Psoas muscle (tissue), 8 donors: ENCODE results near the gene KCP. TPM values are rescaled to one million over a fixed set of nuclear protein-coding genes. Genes with fewer than 3 reads are reported as not detected.

ENCODE experiments used
- ATAC-seq, 4 donors: fragments of 200-7000 bp; cut with Tn5 transposase; one replicate each; pipeline ENCODE4 v1.9.1; 2020; ENCODE audit warnings: moderate library complexity in 3 of 4, mild to moderate bottlenecking in 2 of 4
- DNase-seq, 2 donors: peaks; one replicate each; pipeline ENCODE4 v3.0.0-alpha.2; 2020
- H3K27ac ChIP-seq: fragments of 200-600 bp; one replicate; pipeline ENCODE4 v1.8.0; 2022
- H3K27me3 ChIP-seq, 3 donors: fragments of 200-600 bp in 1 of 3; one replicate each; pipeline versions ENCODE4 v1.6.1 to v1.8.0; 2013 to 2022; ENCODE audit warnings: low read length in 2 of 3, mild to moderate bottlenecking in 2 of 3, moderate library complexity in 1 of 3; ENCODE audit not compliant: insufficient read depth in 3 of 3
- H3K36me3 ChIP-seq, 2 donors: fragments of 200-600 bp in 1 of 2; one replicate each; pipeline versions ENCODE4 v1.6.1 to v1.8.0; 2013 to 2022; ENCODE audit warnings: low read depth in 1 of 2, mild to moderate bottlenecking in 1 of 2, moderate library complexity in 1 of 2; ENCODE audit not compliant: insufficient read depth in 1 of 2
- H3K4me1 ChIP-seq: fragments of 200-600 bp; one replicate; pipeline ENCODE4 v1.8.0; 2022
- H3K4me3 ChIP-seq: fragments of 200-600 bp; one replicate; pipeline ENCODE4 v1.8.0; 2022; ENCODE audit warnings: mild to moderate bottlenecking
- H3K9me3 ChIP-seq: fragments of 200-600 bp; one replicate; pipeline ENCODE4 v1.8.0; 2022
- WGBS, 3 donors: extraction: QIAGEN DNeasy Blood & Tissue Kit; methylation state at CpG; one replicate each; pipeline versions ENCODE4 v1.1.6 to v1.1.7; 2013; 5-methylcytosine and 5-hydroxymethylcytosine counted together
- intact Hi-C, 2 donors: fragments of 100-400 bp; cut with DNase I; formaldehyde crosslinking; loops; one replicate each; pipeline versions ENCODE4 v1.11.0 to v1.14.2; 2022
- long read RNA-seq, 2 donors: library from polyadenylated mRNA; unstranded; transcript quantifications; one replicate each; pipeline ENCODE4 v2.0.0, GENCODE V29; 2021
- polyA plus RNA-seq, 3 donors: library from polyadenylated mRNA; stranded (reverse); fragments of 200-250 nt; gene quantifications; one replicate each; pipeline ENCODE4 v1.2.3, GENCODE V29; 2013
- total RNA-seq, 4 donors: library from RNA; stranded (reverse); fragmentation: NEBNext Ultra II Directional in 2 of 4; extraction: Animal tissue kit (Norgen Biotek cat#: 25700) in 2 of 4; gene quantifications; one replicate each; pipeline versions ENCODE4 v1.2.1 to v1.2.4, GENCODE V29; 2021 to 2023
- TF ChIP-seq, protein P1 (sequence below): fragments of 200-600 bp; IDR thresholded peaks from one replicate; pipeline ENCODE4 v1.8.0; 2022; ENCODE audit warnings: antibody characterized with exemption
- donor health status: healthy with polysubstance abuse.
- donor health status: DM: no; HTN: no; CAD: no; lungs with moderate emphysema.
- donor health status: Bipolar disorder and iron deficiency.
- donor health status: healthy.
- donor health status: DM: yes; HTN: yes; CAD: no.
- donor health status: DM: no; HTN: no; CAD: no.
- donor health status: DM: no; HTN: no; CAD: no.
- donor health status: DM: yes; HTN: yes; CAD: no.

Gene KCP
- total RNA-seq (under 1 TPM; 0.08 to 0.34 (median 0.23) TPM), polyA plus RNA-seq (under 1 TPM; 0.03 to 0.16 (median 0.12) TPM)
- long read RNA-seq, donor 1, partial matches to known transcripts: 0 of 8 reads
- long read RNA-seq, donor 1, other reads (novel, unspliced or antisense): 8 of 8 reads
- long read RNA-seq, donor 2, partial matches to known transcripts: 0 of 171 reads
- long read RNA-seq, donor 2, other reads (novel, unspliced or antisense): 171 of 171 reads

DNA sequence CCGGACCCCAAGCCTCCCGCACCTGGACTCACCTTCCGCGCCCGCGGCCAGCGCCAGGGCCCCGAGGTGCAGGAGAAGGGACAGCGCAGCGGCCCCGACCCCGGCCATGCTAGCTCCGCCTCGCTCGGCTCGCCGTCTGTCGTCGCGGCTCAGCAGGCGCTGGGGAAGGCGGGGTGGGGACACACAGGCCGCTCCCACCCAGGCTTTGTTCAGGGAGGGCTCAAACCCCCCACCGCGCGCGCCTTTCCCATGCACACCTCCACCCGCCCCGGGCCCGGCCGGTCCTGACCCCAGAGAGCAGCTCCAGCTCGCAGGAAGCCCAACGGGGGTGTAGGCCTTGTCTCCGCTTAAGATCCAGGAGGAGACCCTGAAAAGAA lies at the start of gene KCP:
KCP (minus strand) TSS at position 141 of the 377 bp plus-strand sequence; CDS start at position 108, 33 bp downstream.
- Histone ChIP-seq H3K27ac (no peak within 1 kb of the TSS), H3K36me3 (no peaks in the 10 kb centered on the region), H3K4me3 (peak within 1 kb of the TSS; percentile 32), H3K27me3 (peaks cover 0 to 72% (median 29%) of the 10 kb centered on the region in 3 donors), H3K4me1 (no peaks in the 10 kb centered on the region), H3K9me3 (no peaks in the 10 kb centered on the region)
- no peak for ATAC-seq
- WGBS, 3 donors: 16 to 22% (median 20%) methylated on average over 20 to 34 of the region's 34 CpGs
- intact Hi-C loops: no loop called here
- TF ChIP-seq, protein P1, sequence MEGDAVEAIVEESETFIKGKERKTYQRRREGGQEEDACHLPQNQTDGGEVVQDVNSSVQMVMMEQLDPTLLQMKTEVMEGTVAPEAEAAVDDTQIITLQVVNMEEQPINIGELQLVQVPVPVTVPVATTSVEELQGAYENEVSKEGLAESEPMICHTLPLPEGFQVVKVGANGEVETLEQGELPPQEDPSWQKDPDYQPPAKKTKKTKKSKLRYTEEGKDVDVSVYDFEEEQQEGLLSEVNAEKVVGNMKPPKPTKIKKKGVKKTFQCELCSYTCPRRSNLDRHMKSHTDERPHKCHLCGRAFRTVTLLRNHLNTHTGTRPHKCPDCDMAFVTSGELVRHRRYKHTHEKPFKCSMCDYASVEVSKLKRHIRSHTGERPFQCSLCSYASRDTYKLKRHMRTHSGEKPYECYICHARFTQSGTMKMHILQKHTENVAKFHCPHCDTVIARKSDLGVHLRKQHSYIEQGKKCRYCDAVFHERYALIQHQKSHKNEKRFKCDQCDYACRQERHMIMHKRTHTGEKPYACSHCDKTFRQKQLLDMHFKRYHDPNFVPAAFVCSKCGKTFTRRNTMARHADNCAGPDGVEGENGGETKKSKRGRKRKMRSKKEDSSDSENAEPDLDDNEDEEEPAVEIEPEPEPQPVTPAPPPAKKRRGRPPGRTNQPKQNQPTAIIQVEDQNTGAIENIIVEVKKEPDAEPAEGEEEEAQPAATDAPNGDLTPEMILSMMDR: no peak
- DNase-seq: no peak

DNA sequence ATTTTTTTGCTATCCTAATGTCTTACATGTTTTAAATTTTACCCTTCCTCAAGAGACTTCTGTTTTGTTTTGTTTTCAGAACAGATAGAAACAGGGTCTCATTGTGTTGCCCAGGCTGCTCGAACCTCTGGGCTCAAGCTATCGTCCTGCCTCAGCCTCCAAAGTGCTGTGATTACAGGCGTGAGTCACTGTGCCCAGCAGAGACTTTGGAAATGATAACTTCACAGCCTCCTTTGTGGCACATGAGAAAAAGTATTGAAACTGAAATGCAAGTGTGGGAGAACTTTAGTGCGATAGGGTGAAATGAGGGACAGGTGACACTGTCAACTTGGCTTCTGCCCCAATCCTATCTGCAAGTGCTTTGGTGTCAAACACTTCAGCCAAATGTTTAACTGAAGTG lies 48.8 kb upstream of the KCP start:
- H3K4me3 ChIP-seq: no peak overlapping the region
- 94 to 96% (median 95%) methylated on average over 4 of the region's 4 CpGs for WGBS, 3 donors
- H3K27ac ChIP-seq: no peak overlapping the region
- H3K27me3 ChIP-seq: no peaks in the 10 kb centered on the region
- intact Hi-C loops: no loop called here
- DNase-seq: no peak
- TF ChIP-seq, protein P1: no peak
- peaks cover 4% of the 10 kb centered on the region for H3K4me1 ChIP-seq
- H3K9me3 ChIP-seq: no peaks in the 10 kb centered on the region
- no peak for ATAC-seq
- peaks cover 4 to 85% of the 10 kb centered on the region in 2 donors for H3K36me3 ChIP-seq

DNA sequence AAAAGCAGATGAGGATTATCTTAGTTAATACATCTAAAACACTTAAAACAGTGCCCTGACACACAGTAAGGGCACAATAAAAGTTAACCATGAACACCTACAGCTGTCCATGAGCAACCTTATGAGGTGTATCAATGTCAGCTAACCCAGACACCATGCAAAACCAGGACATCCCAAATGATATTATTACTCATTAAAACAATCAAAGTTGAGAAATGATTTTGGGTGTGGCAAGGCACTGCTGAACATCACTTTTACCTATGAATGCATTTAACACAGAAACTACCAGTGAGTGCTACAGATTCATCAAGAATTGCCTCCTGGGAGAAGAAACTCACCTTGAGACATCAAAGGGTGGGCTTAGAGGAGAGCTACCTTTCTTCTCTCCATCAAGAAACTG lies 45.5 kb upstream of the KCP start:
- H3K36me3 ChIP-seq: peaks cover 12 to 85% of the 10 kb centered on the region in 2 donors
- TF ChIP-seq, protein P1: no peak
- H3K27me3 ChIP-seq: no peaks in the 10 kb centered on the region
- DNase-seq (no peak), ATAC-seq (no peak)
- intact Hi-C loops: no loop called here
- H3K4me1 ChIP-seq: no peaks in the 10 kb centered on the region
- no peak overlapping the region for H3K4me3 ChIP-seq
- no peaks in the 10 kb centered on the region for H3K9me3 ChIP-seq
- no peak overlapping the region for H3K27ac ChIP-seq

DNA sequence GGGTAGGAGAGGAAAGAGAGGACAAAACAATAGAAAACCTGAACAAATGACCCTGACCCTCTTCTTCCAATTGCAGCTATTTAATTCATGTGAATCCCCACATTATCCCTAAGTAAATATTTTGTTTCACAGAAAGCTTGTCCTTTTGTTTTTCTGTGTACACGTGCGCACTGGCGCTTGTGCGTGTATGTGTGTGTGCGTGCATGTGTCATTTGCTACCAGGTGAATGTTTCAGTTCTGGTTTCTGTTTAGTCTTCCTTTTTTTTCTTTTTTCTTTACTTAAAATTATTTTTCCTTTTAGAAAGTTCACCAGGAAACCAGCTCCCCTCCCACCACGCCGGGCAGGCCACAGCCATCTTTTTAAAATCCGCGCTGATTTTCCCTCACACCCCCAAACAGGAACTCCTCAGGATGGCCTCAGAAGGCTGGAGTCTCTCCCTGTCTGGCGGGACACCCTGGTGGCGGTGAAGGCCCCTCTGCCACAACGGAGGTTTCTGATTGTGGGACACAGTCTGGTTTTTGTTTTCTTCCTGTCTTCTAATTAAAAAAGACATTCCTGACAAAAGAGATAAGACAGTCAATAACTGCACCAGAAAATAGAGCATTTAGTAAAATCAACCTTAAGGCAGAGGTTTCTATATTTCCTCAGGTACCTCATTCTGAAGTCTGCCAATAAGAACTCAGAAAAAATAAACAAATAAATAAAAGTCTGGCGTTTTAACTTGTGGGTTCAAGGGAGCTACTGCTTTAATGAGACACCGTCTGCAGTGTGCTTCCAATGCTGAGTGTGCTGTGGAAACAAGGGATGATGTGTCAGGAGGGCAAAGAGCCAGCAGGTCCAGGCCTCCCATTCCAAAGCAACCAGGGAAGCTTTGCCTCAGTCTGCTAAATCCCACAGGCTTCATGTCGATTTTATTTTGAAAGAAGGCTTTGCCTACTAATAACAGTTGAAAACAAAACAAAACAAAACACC lies 44.6 kb upstream of the KCP start:
- no peaks in the 10 kb centered on the region for H3K27me3 ChIP-seq
- no peaks in the 10 kb centered on the region for H3K9me3 ChIP-seq
- TF ChIP-seq, protein P1: no peak
- intact Hi-C loops: no loop called here
- no peaks in the 10 kb centered on the region for H3K4me1 ChIP-seq
- H3K27ac ChIP-seq: no peak overlapping the region
- no peak overlapping the region for H3K4me3 ChIP-seq
- H3K36me3 ChIP-seq: peaks cover 12 to 80% of the 10 kb centered on the region in 2 donors
- 73 to 77% (median 74%) methylated on average over 15 of the region's 15 CpGs for WGBS, 3 donors
- ATAC-seq (no peak), DNase-seq (no peak)
